Dermis microvascular lymphatic vessel endothelial cell (primary cell): Measurements from ENCODE around the gene GRK3. TPM values are rescaled to one million over a fixed set of nuclear protein-coding genes. Genes with fewer than 3 reads are reported as not detected.
"Not testable (repeated sequence)": the region's sequence is repeated elsewhere in the genome, so short reads cannot be mapped to it uniquely, and the experiment has no call there.

Experiments
- DNase-seq, 2 donors: peaks; one replicate each; pipeline versions ENCODE4 v3.0.0 to v3.0.0-alpha.2; 2010; ENCODE audit warnings: low read depth in 2 of 2
- total RNA-seq: library from RNA; depleted of rRNA; stranded (reverse); fragments of >200 nt; gene quantifications from 2 replicates; pipeline ENCODE4 v1.2.1, GENCODE V29; 2014

The GRK3 gene
- total RNA-seq, 1 donor from 2014 or later, result 0.26 TPM

DNA sequence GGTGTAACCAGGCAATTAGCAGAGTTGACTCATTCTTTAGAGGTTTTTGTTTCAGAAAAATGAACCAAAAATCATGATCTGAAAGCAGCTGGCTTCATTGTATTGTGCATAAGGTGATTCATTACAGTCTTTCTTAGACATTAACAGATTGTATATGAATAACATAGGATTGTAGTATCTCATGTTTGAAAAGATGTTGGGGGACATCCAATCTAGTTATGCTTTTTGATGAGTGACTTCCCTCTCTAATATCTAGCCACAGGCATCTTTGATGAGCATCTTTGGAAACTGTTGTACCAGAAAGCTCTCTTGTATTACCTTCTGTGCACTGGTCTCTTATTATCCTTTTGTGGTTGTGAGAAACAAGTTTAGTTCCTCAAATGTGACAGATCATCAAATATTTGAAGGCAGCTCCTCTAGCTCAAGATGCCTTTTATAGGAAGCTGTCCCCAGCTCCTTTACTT, 8.3 kb downstream of the GRK3 start:
- DNase-seq, result no peak

GRCh38 chr22:25573841-25574240, 9.4 kb downstream of the GRK3 start:
- no peak for DNase-seq

- no peak for DNase-seq
Measured at GRCh38 chr22:25574736-25575135, 10.3 kb downstream of the GRK3 start.

DNA sequence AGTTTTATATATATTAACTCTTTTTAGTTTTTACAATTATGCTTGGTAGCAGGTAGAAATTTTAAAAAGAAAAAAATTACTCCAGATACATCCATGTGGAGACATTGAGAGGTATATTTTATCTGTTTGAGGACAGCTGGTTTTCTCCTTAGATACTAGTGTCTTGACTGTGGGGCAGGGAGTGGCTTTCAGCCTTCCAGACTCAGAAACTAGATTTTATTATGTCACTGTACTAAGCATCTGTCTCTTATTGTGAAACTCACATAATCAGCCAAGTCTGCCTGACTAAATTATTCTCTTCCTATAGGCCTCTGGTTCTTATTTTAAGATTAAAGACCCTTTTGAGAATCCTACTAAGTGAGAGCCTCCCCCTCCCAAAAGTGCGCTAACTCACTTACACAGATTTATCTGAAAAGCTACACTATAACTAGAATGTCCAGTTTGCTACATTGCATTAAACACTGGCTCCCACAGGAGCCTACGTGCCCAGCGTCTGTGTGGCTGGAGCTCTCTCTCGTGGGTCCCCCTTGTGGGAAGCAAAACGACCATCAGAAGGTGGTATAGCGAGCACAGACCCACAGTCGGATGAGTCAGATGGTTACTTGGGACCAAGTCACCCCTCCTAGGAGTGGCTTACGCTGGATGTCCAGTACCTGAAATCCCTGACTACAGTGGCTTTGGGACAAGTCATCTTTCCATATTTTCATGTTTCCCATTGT, 11.4 kb downstream of the GRK3 start:
- not testable (repeated sequence) for DNase-seq

DNA sequence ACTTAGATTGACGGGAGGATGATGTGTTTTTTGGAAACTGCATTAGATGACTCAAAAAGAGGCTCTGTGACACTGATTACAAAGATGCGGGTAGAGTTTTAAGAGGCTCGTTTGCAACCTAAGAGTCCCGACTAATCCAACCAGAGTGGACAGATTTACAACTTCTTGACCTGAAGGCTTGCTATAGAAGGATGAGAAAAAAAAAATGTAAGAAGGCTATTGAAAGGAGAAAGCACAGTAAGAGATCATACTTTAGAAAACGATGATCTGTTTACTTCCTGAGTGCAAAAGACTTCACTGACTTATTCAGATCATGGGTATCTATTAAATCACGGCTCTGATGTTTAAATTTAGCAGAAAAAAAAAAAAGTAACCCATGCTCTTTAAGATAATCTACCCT, 17.0 kb downstream of the GRK3 start:
- not testable (repeated sequence) for DNase-seq

DNA sequence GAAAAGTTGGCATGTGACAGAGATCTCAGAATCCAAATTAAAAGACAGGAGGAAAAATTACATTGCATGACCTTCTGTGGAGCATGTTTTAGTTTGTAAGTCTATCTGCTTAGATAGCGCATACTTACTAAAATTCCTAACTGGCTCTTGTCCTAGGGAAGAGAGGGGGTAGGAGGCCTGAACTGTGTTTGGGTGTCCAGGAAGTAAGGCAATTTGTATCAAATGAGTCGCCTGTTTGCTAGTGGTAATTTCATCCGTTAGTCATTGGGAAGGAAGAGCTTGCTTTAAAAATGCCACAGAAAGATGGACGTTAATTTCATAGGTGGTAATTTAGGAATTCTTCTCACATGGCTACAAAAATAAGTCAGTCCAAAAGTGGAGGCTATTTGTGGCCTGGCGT, 18.5 kb downstream of the GRK3 start:
- DNase-seq, result no peak

DNA sequence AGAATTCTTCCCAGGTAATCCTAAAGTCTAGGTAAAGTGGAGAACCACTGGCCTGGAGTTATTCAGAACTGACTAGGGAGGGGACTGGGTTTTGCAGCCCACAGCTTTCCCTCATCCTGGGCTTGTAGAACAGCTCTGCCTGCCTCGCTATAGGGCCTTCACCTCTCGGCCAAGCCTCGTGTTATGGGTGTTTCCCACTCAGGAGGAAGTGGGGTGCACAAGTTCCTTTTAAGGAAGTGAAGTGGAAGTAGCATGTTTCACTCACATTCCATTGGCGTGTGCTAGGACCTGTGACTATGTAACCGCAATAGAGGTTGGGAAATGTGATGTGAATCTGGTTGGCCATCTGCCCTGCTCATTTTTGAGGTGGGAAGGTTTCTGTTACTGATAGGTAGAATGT, 20.5 kb downstream of the GRK3 start:
- DNase-seq, result not testable (repeated sequence)

- DNase-seq, result not testable (repeated sequence)
Measured at GRCh38 chr22:25589664-25590063, 25.2 kb downstream of the GRK3 start.

DNA sequence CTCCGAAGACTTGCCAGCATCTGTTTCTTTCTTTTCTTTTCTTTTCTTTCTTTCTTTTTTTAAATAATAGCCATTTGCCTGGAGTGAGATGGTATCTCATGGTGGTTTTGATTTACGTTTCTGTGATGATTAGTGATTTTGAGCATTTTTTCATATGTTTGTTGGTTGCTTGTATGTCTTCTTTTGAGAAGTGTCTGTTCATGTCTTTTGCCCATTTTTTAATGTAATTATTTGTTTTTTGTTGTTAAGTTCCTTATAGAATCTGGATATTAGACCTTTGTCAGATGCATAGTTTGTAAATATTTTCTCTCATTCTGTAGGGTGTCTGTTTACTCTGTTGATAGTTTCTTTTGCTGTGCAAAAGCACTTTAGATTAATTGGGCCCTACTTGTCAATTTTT, 28.8 kb downstream of the GRK3 start:
- DNase-seq, result not testable (repeated sequence)

DNA sequence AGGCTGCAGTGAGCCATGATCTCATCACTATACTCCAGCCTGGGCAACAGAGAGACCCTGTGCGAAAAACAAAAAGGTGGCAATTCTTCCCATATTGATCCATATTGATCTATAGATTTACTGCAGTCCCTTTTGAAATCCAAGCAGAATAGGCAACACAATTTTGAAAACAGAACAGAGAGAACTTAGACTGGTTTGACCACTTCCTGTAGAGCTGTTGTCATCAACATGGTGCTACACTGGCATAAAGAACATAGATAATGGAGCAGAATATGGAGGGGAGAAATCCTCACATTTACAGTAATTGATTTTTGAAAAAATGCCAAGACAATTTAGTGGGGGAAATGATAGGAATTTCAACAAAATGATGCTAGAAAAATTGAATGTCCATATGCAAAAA, 34.1 kb downstream of the GRK3 start:
- no peak for DNase-seq

DNA sequence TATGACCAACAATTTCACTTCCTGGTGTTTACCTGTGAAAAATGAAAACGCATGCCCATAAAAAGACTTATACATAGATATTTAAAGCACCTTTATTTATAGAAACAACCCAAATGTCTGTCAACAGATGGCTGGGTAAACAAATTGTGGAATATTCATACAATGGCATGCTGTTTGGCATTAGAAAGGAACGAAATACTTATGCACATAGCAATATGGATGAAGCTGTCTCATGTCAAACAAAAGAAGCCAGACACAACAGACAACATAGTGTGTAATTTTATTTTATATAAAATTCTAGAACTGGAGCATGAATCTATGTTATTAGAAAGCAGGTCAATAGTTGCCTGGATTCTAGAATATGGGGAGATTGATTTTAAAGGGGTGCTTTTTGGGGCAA, 38.0 kb downstream of the GRK3 start:
- DNase-seq, result no peak

GRCh38 chr22:25602916-25603315, 38.4 kb downstream of the GRK3 start:
- DNase-seq, result no peak

- DNase-seq, result not testable (repeated sequence)
Measured at GRCh38 chr22:25605146-25605545, 40.7 kb downstream of the GRK3 start.

- DNase-seq, result not testable (repeated sequence)
Measured at GRCh38 chr22:25605565-25605964, 41.1 kb downstream of the GRK3 start.

GRCh38 chr22:25611284-25611683, 46.8 kb downstream of the GRK3 start:
- not testable (repeated sequence) for DNase-seq

- not testable (repeated sequence) for DNase-seq
Measured at GRCh38 chr22:25613131-25613530, 48.7 kb downstream of the GRK3 start.

- DNase-seq, result not testable (repeated sequence)
Measured at GRCh38 chr22:25613558-25613957, 49.1 kb downstream of the GRK3 start.

GRCh38 chr22:25614791-25615190, 50.3 kb downstream of the GRK3 start:
- DNase-seq, result not testable (repeated sequence)

DNA sequence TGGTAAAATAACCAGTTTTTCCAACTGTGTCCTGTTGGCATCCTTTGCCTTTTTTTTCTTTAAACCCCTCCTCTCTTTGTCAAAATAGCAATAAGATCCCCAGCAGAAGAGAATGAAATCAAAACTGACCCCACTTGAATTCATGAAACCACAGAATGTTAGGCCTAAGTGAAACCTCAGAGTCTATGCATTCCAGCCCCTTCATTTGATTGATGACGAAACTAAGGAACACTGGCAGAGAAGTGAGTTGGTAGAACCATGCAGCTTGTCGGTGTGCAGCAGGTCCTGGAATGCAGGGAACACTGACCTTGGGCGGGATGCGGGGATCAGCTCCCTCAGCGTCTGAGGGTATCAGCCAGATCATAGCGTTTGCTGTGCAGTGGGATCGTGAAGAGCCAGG, 57.5 kb downstream of the GRK3 start:
- no peak for DNase-seq

GRCh38 chr22:25623310-25623734, 58.8 kb downstream of the GRK3 start:
- no peak for DNase-seq

DNA sequence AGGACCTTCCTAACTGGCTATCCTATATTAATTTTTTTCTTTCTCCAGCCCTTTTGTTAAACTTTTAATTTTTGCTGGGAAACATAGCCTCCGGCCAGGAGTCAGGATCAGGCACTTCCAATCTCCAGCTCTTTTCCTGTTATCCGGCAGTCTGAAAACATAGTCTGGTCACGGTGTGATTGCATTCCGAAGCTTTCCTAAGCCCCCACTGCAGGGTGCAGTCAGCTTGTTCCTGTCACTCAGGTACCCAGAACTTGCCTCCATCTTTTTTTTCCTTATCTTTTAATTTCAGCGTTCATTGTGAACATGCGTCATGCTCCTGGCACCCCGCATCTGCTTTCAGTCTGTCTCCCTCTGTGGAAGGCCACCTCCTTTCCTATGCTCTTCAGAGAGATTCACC, 59.4 kb downstream of the GRK3 start:
- DNase-seq, result no peak

GRCh38 chr22:25624476-25624875, 60.0 kb downstream of the GRK3 start:
- no peak for DNase-seq
